ENCODE data around the gene HLA-DQA1.

GRCh38 chr6:32609731-32610640 is 27.2 kb upstream of the HLA-DQA1 start:
- TF ChIP-seq L3MBTL2 (conservative IDR thresholded peaks at IDR 0.05) (no peak), FOXK2 (IDR thresholded peaks at IDR 0.05) (no peak), HDGF (IDR thresholded peaks at IDR 0.05; ENCODE audit: borderline replicate concordance) (no peak)

Measured in HEK293T (cell line).